Endothelial cell of umbilical vein (primary cell): ENCODE results near the gene TPRG1L. TPM values are rescaled to one million over a fixed set of nuclear protein-coding genes. Genes with fewer than 3 reads are reported as not detected.

Experiments used
- BruUV-seq: library from RNA; stranded (reverse); fragments of 400-500 nt; replicated peaks from 2 replicates; lab custom pipeline; 2021; lab: Mats Ljungman, UMichigan
- CTCF ChIA-PET: fragments of 300-600, 350-600 bp; sonication (Branson Sonifier 250); formaldehyde crosslinking; loops from one replicate; lab custom pipeline; 2021; ENCODE audit warnings: antibody characterized with exemption, inconsistent platforms; lab: Charles Lee
- POLR2A ChIA-PET: fragments of 300-600, 350-600 bp; sonication (Branson Sonifier 250); formaldehyde crosslinking; loops from one replicate; lab custom pipeline; 2021; ENCODE audit warnings: antibody characterized with exemption, inconsistent platforms; lab: Charles Lee
- DNase-seq: peaks from one replicate; pipeline ENCODE4 v3.0.0-alpha.2; 2011; ENCODE audit warnings: low read depth, low spot score
- FAIRE-seq: peaks from 2 replicates; lab custom pipeline; 2011; peaks lifted over from hg19 to GRCh38; lab: Jason Lieb, UNC
- H2AFZ ChIP-seq: 2 replicates; pipeline ENCODE4 v1.6.0; 2012; ENCODE audit warnings: low read depth, low read length, control low read depth, inconsistent platforms
- H3K27ac ChIP-seq: 2 replicates; pipeline ENCODE4 v1.5.1; 2011; ENCODE audit warnings: low read depth, mild to moderate bottlenecking, control low read depth, low read length, moderate library complexity; ENCODE audit not compliant: insufficient read depth
- H3K27me3 ChIP-seq, 2 experiments: 2 replicates each; pipeline versions ENCODE4 v1.6.0 to v1.6.1; 2011; ENCODE audit warnings: low read length in 2 of 2, mixed read lengths in 1 of 2; ENCODE audit not compliant: control insufficient read depth in 2 of 2, insufficient read depth in 2 of 2
- H3K36me3 ChIP-seq, 2 experiments: 2 replicates in 1 of 2; 3 replicates in 1 of 2; pipeline ENCODE4 v1.5.1; 2011; ENCODE audit warnings: low read length in 2 of 2, mild to moderate bottlenecking in 1 of 2, moderate library complexity in 1 of 2; ENCODE audit not compliant: control insufficient read depth in 2 of 2, insufficient read depth in 2 of 2; ENCODE audit errors: extremely low read depth in 1 of 2
- H3K4me1 ChIP-seq: 3 replicates; pipeline ENCODE4 v1.5.1; 2011; ENCODE audit warnings: mild to moderate bottlenecking, low read length; ENCODE audit not compliant: control insufficient read depth, insufficient read depth; ENCODE audit errors: extremely low read depth
- H3K4me2 ChIP-seq: 2 replicates; pipeline ENCODE4 v1.6.1; 2011; ENCODE audit warnings: low read length, control low read depth, mixed read lengths; ENCODE audit not compliant: insufficient read depth
- H3K4me3 ChIP-seq, 3 experiments: fragments of 200-600 bp in 1 of 3; sonication (generic), shearing (Covaris generic) in 1 of 3; replicated peaks in 1 of 3; 2 replicates each; pipeline ENCODE4 v1.5.1; 2011 to 2016; ENCODE audit warnings: control low read depth in 3 of 3, low read length in 3 of 3, mild to moderate bottlenecking in 2 of 3, inconsistent platforms in 1 of 3, low read depth in 1 of 3, moderate library complexity in 1 of 3; ENCODE audit not compliant: insufficient read depth in 1 of 3
- H3K79me2 ChIP-seq: 2 replicates; pipeline ENCODE4 v1.6.0; 2012; ENCODE audit warnings: low read length, inconsistent platforms; ENCODE audit not compliant: control insufficient read depth, insufficient read depth
- H3K9ac ChIP-seq: replicated peaks from 2 replicates; pipeline ENCODE3; 2011; ENCODE audit warnings: low read length, control low read depth; ENCODE audit not compliant: insufficient read depth; ENCODE audit errors: extremely low read depth
- H3K9me1 ChIP-seq: replicated peaks from 3 replicates; pipeline ENCODE4 v1.6.0; 2011; ENCODE audit warnings: mild to moderate bottlenecking, low read length; ENCODE audit not compliant: control insufficient read depth, insufficient read depth; ENCODE audit errors: extremely low read depth
- H3K9me3 ChIP-seq: replicated peaks from 2 replicates; pipeline ENCODE4 v1.5.1; 2012; ENCODE audit warnings: low read length, inconsistent platforms; ENCODE audit not compliant: control insufficient read depth, insufficient read depth
- H4K20me1 ChIP-seq: replicated peaks from 2 replicates; pipeline ENCODE3; 2011; ENCODE audit warnings: mild to moderate bottlenecking, low read length; ENCODE audit not compliant: control insufficient read depth, insufficient read depth; ENCODE audit errors: extremely low read depth
- EZH2 ChIP-seq: IDR thresholded peaks from 2 replicates; pipeline ENCODE4 v1.6.1; 2012; ENCODE audit warnings: borderline replicate concordance, low read depth, mild to moderate bottlenecking, moderate library complexity, low read length, inconsistent platforms; ENCODE audit not compliant: severe bottlenecking
- FOS ChIP-seq: IDR thresholded peaks from 2 replicates; pipeline ENCODE4 v1.6.1; 2011; ENCODE audit warnings: mild to moderate bottlenecking, low read length, moderate library complexity, borderline replicate concordance; ENCODE audit not compliant: insufficient read depth
- GATA2 ChIP-seq: IDR thresholded peaks from 2 replicates; pipeline ENCODE4 v1.7.0; 2011; ENCODE audit warnings: low read depth, mild to moderate bottlenecking, moderate library complexity, mixed read lengths, low read length; ENCODE audit not compliant: insufficient read length, insufficient read depth
- JUN ChIP-seq: IDR thresholded peaks from 2 replicates; pipeline ENCODE4 v1.6.1; 2011; ENCODE audit warnings: borderline replicate concordance, low read depth; ENCODE audit not compliant: insufficient read length, insufficient read depth
- dilution Hi-C: fragments of 300-500 bp; cut with MboI; formaldehyde crosslinking; loops from one replicate; pipeline ENCODE4 v1.15.0; 2019; ENCODE audit warnings: low sequenced_read_pairs; ENCODE audit not compliant: extremely low pct_ligation_motif_present
- intact Hi-C: fragments of 100-400 bp; cut with micrococcal nuclease; formaldehyde crosslinking; loops from one replicate; pipeline ENCODE4 v1.10.0; 2022
- polyA plus RNA-seq, 4 experiments: library from polyadenylated mRNA; depleted of rRNA in 3 of 4; stranded (reverse) in 3 of 4; unstranded in 1 of 4; fragments of >200 nt; gene quantifications; 2 replicates each; pipeline versions ENCODE4 v1.2.1 to v1.2.3, GENCODE V29; 2011 to 2012; ENCODE audit warnings: missing spikeins in 1 of 4
- total RNA-seq: library from RNA; stranded (reverse); gene quantifications from 2 replicates; pipeline ENCODE4 v1.2.3, GENCODE V29; 2021

The TPRG1L gene
- total and polyA plus RNA-seq, 2 donors (not counting 3 experiments of a cell fraction or from before 2014, with no cell fraction given) = 52.3 to 53.8 TPM

- BruUV-seq = no TSS peak
- Histone ChIP-seq H3K4me1 (no peaks in the 10 kb centered on the region), H3K9ac (no peak overlapping the region), H3K9me1 (no peaks in the 10 kb centered on the region), H3K4me3 (no peak overlapping the region), H2AFZ (no peak overlapping the region), H3K27me3 (no peaks in the 10 kb centered on the region), H3K36me3 (peaks cover 0 to 32% of the 10 kb centered on the region in 2 experiments), H3K27ac (no peak overlapping the region), H3K9me3 (no peaks in the 10 kb centered on the region), H3K79me2 (no peaks in the 10 kb centered on the region), H4K20me1 (no peaks in the 10 kb centered on the region), H3K4me2 (no peak overlapping the region)
- CTCF ChIA-PET = interaction anchor here (1.3 kb wide), 1 partner anchor 88 kb away, joined by 3 read pairs; no protein-coding TSS in a partner anchor
- dilution Hi-C loops (no loop called here), intact Hi-C loops (no loop called here)
- no peak for DNase-seq
- POLR2A ChIA-PET = no interaction called here
- FAIRE-seq = no peak
- TF ChIP-seq EZH2 = no peak
- TF ChIP-seq FOS = no peak
Observed at GRCh38 chr1:3636531-3636930, 11.7 kb downstream of the TPRG1L start.

GRCh38 chr1:3638027-3638426 lies 13.2 kb downstream of the TPRG1L start:
- ChIA-PET POLR2A (no interaction called here), CTCF (interaction anchor here (1.6 kb wide), 1 partner anchor 11 kb away, joined by 4 read pairs; no protein-coding TSS in a partner anchor)
- Histone ChIP-seq H3K4me2 (no peak overlapping the region), H3K27ac (no peak overlapping the region), H3K4me3 (no peak overlapping the region), H3K4me1 (no peaks in the 10 kb centered on the region), H3K9ac (no peak overlapping the region), H3K9me3 (no peaks in the 10 kb centered on the region), H4K20me1 (no peaks in the 10 kb centered on the region), H3K36me3 (peaks cover 0 to 25% of the 10 kb centered on the region in 2 experiments), H3K9me1 (no peaks in the 10 kb centered on the region), H3K79me2 (no peaks in the 10 kb centered on the region), H2AFZ (no peak overlapping the region), H3K27me3 (no peaks in the 10 kb centered on the region)
- TF ChIP-seq JUN (no peak), GATA2 (no peak)
- no TSS peak for BruUV-seq
- dilution Hi-C loops = no loop called here
- FAIRE-seq = no peak
- intact Hi-C loops = no loop called here
- DNase-seq = no peak
